ENCODE data around the gene PIK3R5. TPM values are rescaled to one million over a fixed set of nuclear protein-coding genes. Genes with fewer than 3 reads are reported as not detected.
"Not testable (repeated sequence)": the region's sequence is repeated elsewhere in the genome, so short reads cannot be mapped to it uniquely, and the experiment has no call there.

PIK3R5 gene
- total RNA-seq, 1 donor from 2014 or later, result 0.30 TPM

DNA sequence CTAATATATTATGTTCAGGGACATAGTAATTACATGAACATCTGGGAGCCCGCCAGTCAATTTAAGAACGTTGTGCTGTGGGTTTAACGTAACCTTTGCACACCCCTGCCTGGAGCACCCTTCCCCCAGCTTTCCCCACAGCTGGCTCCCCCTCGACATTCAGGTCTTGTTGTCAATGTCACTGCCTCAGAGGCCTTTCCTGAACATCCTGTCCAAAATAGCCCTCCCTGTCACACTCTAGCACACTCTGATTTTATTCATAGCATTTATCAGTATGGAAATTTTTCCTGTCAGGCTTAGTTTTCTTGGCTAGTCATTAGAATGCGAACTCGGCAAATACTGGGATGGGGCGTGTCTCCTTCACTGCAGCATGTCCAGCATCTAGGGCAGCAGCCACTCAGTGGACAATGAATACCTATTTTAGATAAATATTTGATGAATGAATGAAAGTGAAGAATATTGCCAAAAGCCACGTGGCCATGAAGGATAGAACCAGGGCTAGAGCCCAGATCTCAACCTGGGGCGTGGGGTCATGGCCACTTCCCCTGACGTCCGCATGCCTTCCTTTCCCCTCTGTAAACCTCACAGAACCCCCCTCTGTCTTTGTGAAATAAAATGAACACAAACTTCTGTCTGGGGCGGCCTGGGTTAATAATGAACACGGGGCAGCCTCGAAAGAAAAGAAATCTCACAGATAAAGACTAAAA lies 108.5 kb downstream of the PIK3R5 start:
- H3K4me2 ChIP-seq (ENCODE audit: low read length), result no peak overlapping the region
- no peaks in the 10 kb centered on the region for H4K20me1 ChIP-seq (ENCODE audit: insufficient read depth, low read length)
- H3K27ac ChIP-seq (ENCODE audit: low read depth, low read length), result no peak overlapping the region
- H3K9me3 Mint-ChIP-seq (ENCODE audit: unreplicated experiment), result no peaks in the 10 kb centered on the region
- no peaks in the 10 kb centered on the region for H3K27me3 ChIP-seq (ENCODE audit: insufficient read depth, low read length)
- H3K4me1 Mint-ChIP-seq (ENCODE audit: low read depth, unreplicated experiment), result peaks cover 26% of the 10 kb centered on the region
- peaks cover 20% of the 10 kb centered on the region for H3K4me1 ChIP-seq (ENCODE audit: insufficient read depth, low read length)
- peak overlapping the region; percentile 99 for H3K27ac Mint-ChIP-seq (ENCODE audit: unreplicated experiment)
- peak overlapping the region; percentile 57 for H3K4me3 Mint-ChIP-seq (ENCODE audit: unreplicated experiment)
- DNase-seq (ENCODE audit: low read depth) (no peak), FAIRE-seq (no peak)
- no peak overlapping the region for H2AFZ ChIP-seq (ENCODE audit: low read depth, low read length)
- H3K36me3 ChIP-seq (ENCODE audit: insufficient read depth, low read length), result no peaks in the 10 kb centered on the region
- H3K79me2 ChIP-seq (ENCODE audit: insufficient read depth, low read length), result no peaks in the 10 kb centered on the region
- TF ChIP-seq EZH2 (IDR thresholded peaks at IDR 0.05; ENCODE audit: insufficient read depth, low read length), result no peak
- TF ChIP-seq, protein P1, sequence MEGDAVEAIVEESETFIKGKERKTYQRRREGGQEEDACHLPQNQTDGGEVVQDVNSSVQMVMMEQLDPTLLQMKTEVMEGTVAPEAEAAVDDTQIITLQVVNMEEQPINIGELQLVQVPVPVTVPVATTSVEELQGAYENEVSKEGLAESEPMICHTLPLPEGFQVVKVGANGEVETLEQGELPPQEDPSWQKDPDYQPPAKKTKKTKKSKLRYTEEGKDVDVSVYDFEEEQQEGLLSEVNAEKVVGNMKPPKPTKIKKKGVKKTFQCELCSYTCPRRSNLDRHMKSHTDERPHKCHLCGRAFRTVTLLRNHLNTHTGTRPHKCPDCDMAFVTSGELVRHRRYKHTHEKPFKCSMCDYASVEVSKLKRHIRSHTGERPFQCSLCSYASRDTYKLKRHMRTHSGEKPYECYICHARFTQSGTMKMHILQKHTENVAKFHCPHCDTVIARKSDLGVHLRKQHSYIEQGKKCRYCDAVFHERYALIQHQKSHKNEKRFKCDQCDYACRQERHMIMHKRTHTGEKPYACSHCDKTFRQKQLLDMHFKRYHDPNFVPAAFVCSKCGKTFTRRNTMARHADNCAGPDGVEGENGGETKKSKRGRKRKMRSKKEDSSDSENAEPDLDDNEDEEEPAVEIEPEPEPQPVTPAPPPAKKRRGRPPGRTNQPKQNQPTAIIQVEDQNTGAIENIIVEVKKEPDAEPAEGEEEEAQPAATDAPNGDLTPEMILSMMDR (IDR thresholded peaks at IDR 0.05; ENCODE audit: insufficient read depth, low read depth, low read length), result no peak
- H3K4me3 ChIP-seq (ENCODE audit: insufficient read depth, low read depth, low read length), result no peak overlapping the region
- no peak overlapping the region for H3K9ac ChIP-seq (ENCODE audit: low read length)
- H3K36me3 Mint-ChIP-seq (ENCODE audit: low read depth, unreplicated experiment), result no peaks in the 10 kb centered on the region
- no peaks in the 10 kb centered on the region for H3K27me3 Mint-ChIP-seq (ENCODE audit: low read depth, unreplicated experiment)
- H3K9me3 ChIP-seq (ENCODE audit: insufficient read depth, low read depth, low read length), result no peaks in the 10 kb centered on the region

DNA sequence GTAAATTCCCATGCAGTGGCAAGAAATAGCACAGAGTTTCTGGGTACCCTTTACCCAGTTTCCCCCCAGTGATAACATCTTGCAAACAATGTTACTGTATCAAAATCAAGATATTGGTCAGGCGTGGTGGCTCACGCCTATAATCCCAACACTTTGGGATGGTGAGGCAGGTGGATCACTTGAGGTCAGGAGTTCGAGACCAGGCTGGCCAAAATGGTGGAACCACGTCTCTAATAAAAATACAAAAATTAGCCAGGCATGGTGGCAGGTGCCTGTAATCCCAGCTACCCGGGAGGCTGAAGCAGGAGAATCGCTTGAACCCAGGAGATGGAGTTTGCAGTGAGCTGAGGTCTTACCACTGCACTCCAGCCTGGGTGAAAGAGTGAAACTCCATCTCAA lies 109.3 kb downstream of the PIK3R5 start:
- H3K4me2 ChIP-seq (ENCODE audit: low read length); H3K27me3 Mint-ChIP-seq (ENCODE audit: low read depth, unreplicated experiment); FAIRE-seq: not testable (repeated sequence)

DNA sequence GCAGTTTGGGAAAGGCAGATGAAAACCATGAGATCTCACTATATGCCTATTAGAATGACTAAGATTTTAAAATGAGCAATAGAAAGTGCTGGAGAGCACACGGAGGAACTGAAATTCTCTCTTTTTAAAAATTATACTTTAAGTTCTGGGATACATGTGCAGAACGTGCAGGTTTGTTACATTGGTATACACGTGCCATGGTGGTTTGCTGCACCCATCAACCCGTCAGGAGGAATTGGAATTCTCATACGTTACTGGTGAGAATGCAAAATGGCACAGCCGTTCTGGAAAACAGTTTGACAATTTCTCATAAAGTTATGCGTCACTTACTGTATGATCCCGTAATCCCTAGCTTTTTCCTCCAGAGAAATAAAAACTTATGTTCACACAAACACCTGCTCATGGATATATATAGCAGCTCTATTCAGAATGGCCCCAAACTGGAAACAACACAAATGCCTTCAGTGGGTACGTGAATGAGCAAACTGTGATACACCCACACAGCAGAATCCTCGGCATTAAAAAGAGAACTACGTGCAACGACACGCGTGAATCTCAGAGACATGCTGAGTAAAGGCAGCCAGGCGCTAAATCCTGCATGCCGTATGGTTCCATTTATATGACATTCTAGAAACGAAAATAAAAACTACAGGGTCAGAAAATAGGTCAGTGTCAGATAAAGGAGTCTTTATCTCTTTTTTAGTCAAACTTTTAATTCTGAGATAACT lies 109.9 kb downstream of the PIK3R5 start:
- TF ChIP-seq, protein P1 (IDR thresholded peaks at IDR 0.05; ENCODE audit: insufficient read depth, low read depth, low read length), result no peak
- TF ChIP-seq EZH2 (IDR thresholded peaks at IDR 0.05; ENCODE audit: insufficient read depth, low read length), result no peak
- Histone ChIP-seq H3K4me1 (ENCODE audit: insufficient read depth, low read length) (peaks cover 20% of the 10 kb centered on the region), H3K27me3 (ENCODE audit: insufficient read depth, low read length) (no peaks in the 10 kb centered on the region), H4K20me1 (ENCODE audit: insufficient read depth, low read length) (no peaks in the 10 kb centered on the region), H3K4me2 (ENCODE audit: low read length) (no peak overlapping the region), H3K79me2 (ENCODE audit: insufficient read depth, low read length) (no peaks in the 10 kb centered on the region), H3K4me3 (ENCODE audit: insufficient read depth, low read depth, low read length) (no peak overlapping the region), H3K9ac (ENCODE audit: low read length) (no peak overlapping the region), H3K27ac (ENCODE audit: low read depth, low read length) (no peak overlapping the region), H2AFZ (ENCODE audit: low read depth, low read length) (no peak overlapping the region), H3K36me3 (ENCODE audit: insufficient read depth, low read length) (no peaks in the 10 kb centered on the region), H3K9me3 (ENCODE audit: insufficient read depth, low read depth, low read length) (no peaks in the 10 kb centered on the region)
- Mint-ChIP-seq H3K4me1 (ENCODE audit: low read depth, unreplicated experiment) (peaks cover 24% of the 10 kb centered on the region), H3K4me3 (ENCODE audit: unreplicated experiment) (no peak overlapping the region), H3K27ac (ENCODE audit: unreplicated experiment) (no peak overlapping the region), H3K27me3 (ENCODE audit: low read depth, unreplicated experiment) (no peaks in the 10 kb centered on the region), H3K36me3 (ENCODE audit: low read depth, unreplicated experiment) (no peaks in the 10 kb centered on the region), H3K9me3 (ENCODE audit: unreplicated experiment) (no peaks in the 10 kb centered on the region)
- DNase-seq (ENCODE audit: low read depth) (no peak), FAIRE-seq (peak; percentile 76)

More for the DNA sequence above, 109.3 kb downstream of the PIK3R5 start:
- not testable (repeated sequence) for DNase-seq (ENCODE audit: low read depth); H3K79me2 ChIP-seq (ENCODE audit: insufficient read depth, low read length); H3K9ac ChIP-seq (ENCODE audit: low read length); H3K36me3 Mint-ChIP-seq (ENCODE audit: low read depth, unreplicated experiment); H3K9me3 Mint-ChIP-seq (ENCODE audit: unreplicated experiment); H3K36me3 ChIP-seq (ENCODE audit: insufficient read depth, low read length); H3K27ac Mint-ChIP-seq (ENCODE audit: unreplicated experiment); H3K27me3 ChIP-seq (ENCODE audit: insufficient read depth, low read length); H3K9me3 ChIP-seq (ENCODE audit: insufficient read depth, low read depth, low read length); H4K20me1 ChIP-seq (ENCODE audit: insufficient read depth, low read length); H2AFZ ChIP-seq (ENCODE audit: low read depth, low read length); H3K27ac ChIP-seq (ENCODE audit: low read depth, low read length); H3K4me3 Mint-ChIP-seq (ENCODE audit: unreplicated experiment); H3K4me3 ChIP-seq (ENCODE audit: insufficient read depth, low read depth, low read length)
- peaks cover 20% of the 10 kb centered on the region for H3K4me1 ChIP-seq (ENCODE audit: insufficient read depth, low read length)
- H3K4me1 Mint-ChIP-seq (ENCODE audit: low read depth, unreplicated experiment), result peaks cover 24% of the 10 kb centered on the region

All from astrocyte (in vitro differentiated cells and primary cell).